GM10248 (cell line): ENCODE data around the gene KDM8.

ENCODE experiments used
- CTCF ChIA-PET: fragments of 300-600 bp; sonication (Branson Sonifier 250); formaldehyde crosslinking; extraction: SDS; loops from one replicate; lab custom pipeline; 2021; ENCODE audit warnings: antibody characterized with exemption; lab: Yijun Ruan, JAX
- POLR2A ChIA-PET: fragments of 350-650 bp; sonication (Branson Sonifier 250); formaldehyde crosslinking; extraction: SDS; loops from one replicate; lab custom pipeline; 2020; ENCODE audit warnings: antibody characterized with exemption; lab: Yijun Ruan, JAX
- DNase-seq: peaks from one replicate; pipeline ENCODE4 v3.0.0; 2012; ENCODE audit errors: extremely low spot score
- TF ChIP-seq, protein P1 (sequence below): IDR thresholded peaks from 2 replicates; pipeline ENCODE4 v1.5.1; 2012; ENCODE audit warnings: mild to moderate bottlenecking, low read depth; ENCODE audit errors: extremely low read depth, missing control alignments, control extremely low read depth

Gene KDM8

DNA sequence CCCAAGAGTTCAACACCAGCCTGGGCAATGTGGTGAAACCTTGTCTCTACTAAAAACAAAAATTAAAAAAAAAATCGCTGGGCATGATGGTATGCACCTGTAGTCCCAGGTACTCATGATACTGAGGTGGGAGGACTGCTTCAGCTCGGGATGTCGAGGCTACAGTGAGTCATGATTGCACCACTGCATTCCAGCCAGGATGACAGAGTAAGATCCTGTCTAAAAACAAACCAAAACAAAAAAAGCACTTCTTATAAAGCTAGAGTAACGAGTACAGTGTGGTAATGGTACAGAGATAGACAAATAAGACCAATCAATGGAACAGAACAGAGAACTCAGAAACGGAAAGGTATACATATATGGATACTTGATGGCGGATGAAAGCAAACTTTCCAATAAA lies 60.8 kb downstream of the KDM8 start:
- CTCF ChIA-PET: no interaction called here
- no peak for DNase-seq
- POLR2A ChIA-PET: no interaction called here
- TF ChIP-seq, protein P1, sequence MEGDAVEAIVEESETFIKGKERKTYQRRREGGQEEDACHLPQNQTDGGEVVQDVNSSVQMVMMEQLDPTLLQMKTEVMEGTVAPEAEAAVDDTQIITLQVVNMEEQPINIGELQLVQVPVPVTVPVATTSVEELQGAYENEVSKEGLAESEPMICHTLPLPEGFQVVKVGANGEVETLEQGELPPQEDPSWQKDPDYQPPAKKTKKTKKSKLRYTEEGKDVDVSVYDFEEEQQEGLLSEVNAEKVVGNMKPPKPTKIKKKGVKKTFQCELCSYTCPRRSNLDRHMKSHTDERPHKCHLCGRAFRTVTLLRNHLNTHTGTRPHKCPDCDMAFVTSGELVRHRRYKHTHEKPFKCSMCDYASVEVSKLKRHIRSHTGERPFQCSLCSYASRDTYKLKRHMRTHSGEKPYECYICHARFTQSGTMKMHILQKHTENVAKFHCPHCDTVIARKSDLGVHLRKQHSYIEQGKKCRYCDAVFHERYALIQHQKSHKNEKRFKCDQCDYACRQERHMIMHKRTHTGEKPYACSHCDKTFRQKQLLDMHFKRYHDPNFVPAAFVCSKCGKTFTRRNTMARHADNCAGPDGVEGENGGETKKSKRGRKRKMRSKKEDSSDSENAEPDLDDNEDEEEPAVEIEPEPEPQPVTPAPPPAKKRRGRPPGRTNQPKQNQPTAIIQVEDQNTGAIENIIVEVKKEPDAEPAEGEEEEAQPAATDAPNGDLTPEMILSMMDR: no peak

DNA sequence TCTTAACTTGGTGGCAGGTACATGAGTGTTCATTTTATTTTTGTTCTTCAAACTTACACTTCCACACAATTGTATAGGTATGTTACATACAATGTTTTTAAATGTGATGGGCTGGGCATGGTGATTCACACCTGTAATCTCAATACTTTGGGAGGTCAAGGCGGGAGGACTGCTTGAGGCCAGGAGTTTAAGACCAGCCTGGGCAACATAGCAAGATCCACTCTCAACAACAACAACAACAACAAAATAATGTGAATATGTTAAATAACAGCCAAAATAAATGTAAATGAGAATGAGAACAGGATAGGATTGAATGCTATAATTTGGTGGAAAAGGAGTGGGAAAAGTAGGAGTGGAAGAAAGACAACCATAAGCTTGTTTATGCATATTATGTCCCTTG lies 62.7 kb downstream of the KDM8 start:
- ChIA-PET POLR2A (no interaction called here), CTCF (interaction anchor here (1.3 kb wide), 1 partner anchor 15 kb away, joined by 3 read pairs; no protein-coding TSS in a partner anchor)
- TF ChIP-seq, protein P1: no peak
- DNase-seq: no peak

DNA sequence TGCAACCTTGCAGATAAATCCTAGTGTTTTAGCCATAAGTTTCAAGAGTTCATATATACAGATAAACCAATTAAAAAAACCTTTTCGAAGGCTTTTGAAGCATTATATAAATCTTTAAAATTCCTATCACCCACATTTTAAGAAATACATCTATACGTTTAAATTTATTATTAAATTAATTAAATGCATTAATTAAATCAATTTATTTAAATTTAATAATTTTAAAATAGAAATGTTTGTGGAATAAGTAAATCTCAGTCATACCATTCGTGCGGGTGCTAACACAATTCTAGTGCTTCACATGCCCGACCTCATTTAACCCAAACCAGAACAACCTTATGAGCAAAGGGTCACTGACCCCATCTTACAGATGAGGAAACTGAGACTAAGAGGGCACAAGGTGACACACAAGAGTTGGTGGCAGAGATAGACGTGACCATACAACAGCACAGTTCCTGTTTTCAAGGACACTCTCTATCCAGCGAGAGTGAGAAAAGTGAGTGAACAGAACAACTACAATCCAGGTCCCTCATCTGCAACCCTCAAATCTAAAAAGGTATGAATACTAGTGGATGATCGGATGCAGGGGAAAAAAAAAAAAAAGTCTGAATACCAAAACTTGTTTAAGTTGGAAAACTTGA lies 63.8 kb downstream of the KDM8 start:
- CTCF ChIA-PET: interaction anchor here (1.2 kb wide), 1 partner anchor 31 kb away, joined by 4 read pairs; no protein-coding TSS in a partner anchor

DNA sequence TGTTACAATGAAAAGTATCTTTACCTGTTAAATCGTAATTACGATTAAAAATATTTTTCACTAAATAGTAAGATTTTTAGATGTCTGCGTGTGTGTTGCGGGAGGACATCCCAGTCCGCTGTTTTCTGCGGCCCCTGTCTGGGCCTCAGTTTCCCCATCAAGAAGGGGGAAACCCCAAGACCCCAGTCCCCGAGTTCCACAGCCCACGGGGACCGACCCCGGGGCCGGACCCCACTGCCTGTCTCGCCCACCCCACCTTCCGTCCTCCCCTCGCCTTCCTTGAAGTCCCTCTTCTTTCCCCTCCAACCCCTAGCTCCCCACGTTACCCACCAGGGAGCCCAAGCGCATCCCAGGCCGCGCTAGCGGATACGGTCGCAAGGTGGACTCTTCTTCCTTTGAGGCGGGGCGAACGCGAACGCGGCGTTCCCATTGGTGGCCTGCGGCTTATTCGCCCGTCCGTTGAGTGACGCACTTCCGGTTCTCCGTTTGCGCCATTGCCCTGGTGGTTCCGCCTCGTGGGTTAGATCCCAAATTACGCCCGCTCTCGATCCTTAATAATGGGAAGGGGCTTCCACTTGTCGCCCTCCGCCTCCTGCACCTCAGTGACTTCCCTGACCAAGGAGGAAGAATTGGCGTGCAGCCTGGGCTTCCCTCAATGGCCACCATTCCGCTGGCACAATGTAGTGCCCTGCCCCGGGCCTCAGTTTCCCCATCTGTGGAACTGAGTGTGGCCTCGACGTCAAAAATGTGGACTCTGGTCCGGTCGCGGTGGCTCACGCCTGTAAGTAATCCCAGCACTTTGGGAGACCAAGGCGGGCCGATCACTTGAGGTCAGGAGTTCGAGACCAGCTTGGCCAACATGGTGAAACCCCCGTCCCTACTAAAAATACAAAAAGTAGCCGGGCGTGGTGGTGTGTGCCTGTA lies 65.3 kb downstream of the KDM8 start, which contains the start of gene NSMCE1:
TSS of gene NSMCE1 (minus strand) at position 397 of the 924 bp plus-strand sequence. CDS start 11,202 bp downstream, outside the sequence.
- TF ChIP-seq, protein P1: no peak
- peak; percentile 97 for DNase-seq
- POLR2A ChIA-PET: interaction anchor here (0.6 kb wide), 1 partner anchor 10 kb away, joined by 6 read pairs; no protein-coding TSS in a partner anchor
- CTCF ChIA-PET: interaction anchor here (0.9 to 7.2 kb wide), 7 partner anchors 14 to 50 kb away, joined by 3 to 44 read pairs (median 4); no protein-coding TSS in a partner anchor

More for the DNA sequence above, 63.8 kb downstream of the KDM8 start:
- TF ChIP-seq, protein P1: no peak
- POLR2A ChIA-PET: no interaction called here
- no peak for DNase-seq

DNA sequence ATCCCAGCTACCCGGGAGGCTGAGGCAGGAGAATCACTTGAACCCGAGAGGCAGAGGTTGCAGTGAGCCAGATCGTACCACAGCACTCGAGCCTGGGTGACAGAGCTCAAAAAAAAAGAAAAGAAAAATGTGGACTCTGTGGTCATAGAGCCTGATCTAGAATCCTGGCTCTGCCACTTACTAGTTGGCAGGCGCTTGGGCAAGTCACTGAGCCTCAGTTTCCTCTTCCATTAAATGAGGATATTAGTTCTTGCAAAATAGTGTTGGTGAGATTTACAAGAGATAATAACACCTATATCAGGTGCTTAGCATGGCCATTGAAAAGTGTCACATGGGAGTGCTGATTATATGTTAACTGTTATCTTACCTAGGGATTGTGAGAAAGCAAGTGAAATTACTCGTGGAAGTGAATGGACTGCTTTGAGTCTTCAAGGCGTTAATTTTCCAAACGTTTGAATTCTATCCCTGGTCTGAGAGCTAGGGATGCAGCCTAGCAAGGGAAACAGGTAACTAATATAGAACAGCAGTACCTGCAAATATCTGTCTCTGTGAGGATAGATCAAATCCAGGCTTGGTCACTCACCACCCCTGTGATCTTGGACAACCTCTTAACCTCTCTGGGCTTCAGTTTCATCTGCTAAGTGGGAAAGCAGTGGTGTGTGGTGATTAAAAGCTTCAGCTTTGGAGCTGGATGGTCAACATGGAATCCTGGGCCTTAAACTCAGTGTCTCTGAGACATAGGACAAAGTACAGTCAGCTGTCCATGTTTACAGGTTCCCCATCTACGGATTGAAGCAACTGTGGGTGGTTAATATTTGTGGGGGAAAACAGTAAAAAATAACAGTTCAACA lies 66.2 kb downstream of the KDM8 start:
- TF ChIP-seq, protein P1: no peak
- DNase-seq: no peak
- ChIA-PET CTCF (interaction anchor here (1.3 to 7.2 kb wide), 4 partner anchors 13 to 90 kb away, joined by 5 to 44 read pairs (median 8); no protein-coding TSS in a partner anchor), POLR2A (no interaction called here)
